Astrocyte (in vitro differentiated cells and primary cell): Measurements from ENCODE around the gene HMCN2.

Experiments used
- EZH2 ChIP-seq: IDR thresholded peaks from 2 replicates; pipeline ENCODE4 v1.6.1; 2012; ENCODE audit warnings: mild to moderate bottlenecking, low read length, inconsistent platforms; ENCODE audit not compliant: insufficient read depth
- TF ChIP-seq, protein P1 (sequence below): IDR thresholded peaks from 2 replicates; pipeline ENCODE4 v1.5.1; 2011; ENCODE audit warnings: low read depth, mild to moderate bottlenecking, inconsistent platforms, low read length, moderate library complexity; ENCODE audit not compliant: insufficient read depth

GRCh38 chr9:130243882-130244170 lies 21.7 kb upstream of the HMCN2 start:
- no peak for TF ChIP-seq EZH2
- TF ChIP-seq, protein P1, sequence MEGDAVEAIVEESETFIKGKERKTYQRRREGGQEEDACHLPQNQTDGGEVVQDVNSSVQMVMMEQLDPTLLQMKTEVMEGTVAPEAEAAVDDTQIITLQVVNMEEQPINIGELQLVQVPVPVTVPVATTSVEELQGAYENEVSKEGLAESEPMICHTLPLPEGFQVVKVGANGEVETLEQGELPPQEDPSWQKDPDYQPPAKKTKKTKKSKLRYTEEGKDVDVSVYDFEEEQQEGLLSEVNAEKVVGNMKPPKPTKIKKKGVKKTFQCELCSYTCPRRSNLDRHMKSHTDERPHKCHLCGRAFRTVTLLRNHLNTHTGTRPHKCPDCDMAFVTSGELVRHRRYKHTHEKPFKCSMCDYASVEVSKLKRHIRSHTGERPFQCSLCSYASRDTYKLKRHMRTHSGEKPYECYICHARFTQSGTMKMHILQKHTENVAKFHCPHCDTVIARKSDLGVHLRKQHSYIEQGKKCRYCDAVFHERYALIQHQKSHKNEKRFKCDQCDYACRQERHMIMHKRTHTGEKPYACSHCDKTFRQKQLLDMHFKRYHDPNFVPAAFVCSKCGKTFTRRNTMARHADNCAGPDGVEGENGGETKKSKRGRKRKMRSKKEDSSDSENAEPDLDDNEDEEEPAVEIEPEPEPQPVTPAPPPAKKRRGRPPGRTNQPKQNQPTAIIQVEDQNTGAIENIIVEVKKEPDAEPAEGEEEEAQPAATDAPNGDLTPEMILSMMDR: no peak
